NB4 (cell line): ENCODE data around the gene AFF2.
"Not testable (repeated sequence)": the region's sequence is repeated elsewhere in the genome, so short reads cannot be mapped to it uniquely, and the experiment has no call there.

Experiments used
- DNase-seq: peaks from one replicate; pipeline ENCODE4 v3.0.0; 2010; ENCODE audit warnings: low read depth
- H3K4me3 ChIP-seq: one replicate; pipeline ENCODE4 v1.5.1; 2011; ENCODE audit warnings: mild to moderate bottlenecking, low read depth, low read length, moderate library complexity
- MYC ChIP-seq: IDR thresholded peaks from 2 replicates; pipeline ENCODE4 v1.6.1; 2011; ENCODE audit warnings: low read depth, low read length
- POLR2A ChIP-seq: IDR thresholded peaks from 2 replicates; pipeline ENCODE4 v1.6.1; 2011; ENCODE audit warnings: mild to moderate bottlenecking; ENCODE audit not compliant: insufficient read length; ENCODE audit errors: extremely low read depth
- TF ChIP-seq, protein P1 (sequence below): IDR thresholded peaks from 2 replicates; pipeline ENCODE4 v1.6.1; 2011; ENCODE audit warnings: low read depth, low read length
- TF ChIP-seq, protein P2 (sequence below): IDR thresholded peaks from one replicate; pipeline ENCODE4 v1.5.1; 2012; ENCODE audit warnings: low read depth, low read length

AFF2 gene

DNA sequence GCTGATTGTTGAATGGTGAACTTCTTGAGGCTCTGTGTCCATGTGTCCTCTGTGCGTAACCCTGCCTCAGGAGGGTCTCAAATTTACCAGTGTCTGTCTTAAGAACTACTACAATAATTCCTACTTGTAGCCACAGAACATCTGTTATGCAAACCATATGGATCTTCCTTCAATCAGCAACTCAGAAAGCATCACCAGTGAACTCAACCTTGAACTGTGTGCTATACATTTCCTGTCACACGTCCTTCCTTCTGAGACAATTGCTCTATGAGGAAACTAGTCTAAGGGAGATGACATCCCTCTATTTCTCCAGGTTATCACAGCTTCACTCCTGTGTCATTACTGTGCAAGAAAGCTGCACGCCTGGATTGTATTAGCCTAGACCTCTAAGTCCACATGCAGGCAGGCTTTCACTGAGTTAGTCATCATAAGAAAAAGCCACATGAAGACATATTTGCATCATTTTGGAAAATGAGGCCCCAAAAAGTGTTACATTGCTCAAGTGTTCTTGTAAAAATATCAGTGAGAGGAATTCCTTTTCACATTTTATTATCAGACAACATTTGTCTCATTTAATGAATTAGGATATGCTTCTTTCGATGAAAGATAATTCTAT, 157.8 kb downstream of the AFF2 start:
- DNase-seq = peak; percentile 36
- no peak overlapping the region for H3K4me3 ChIP-seq
- TF ChIP-seq, protein P1, sequence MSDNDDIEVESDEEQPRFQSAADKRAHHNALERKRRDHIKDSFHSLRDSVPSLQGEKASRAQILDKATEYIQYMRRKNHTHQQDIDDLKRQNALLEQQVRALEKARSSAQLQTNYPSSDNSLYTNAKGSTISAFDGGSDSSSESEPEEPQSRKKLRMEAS = no peak
- TF ChIP-seq POLR2A (no peak), MYC (no peak)
- TF ChIP-seq, protein P2, sequence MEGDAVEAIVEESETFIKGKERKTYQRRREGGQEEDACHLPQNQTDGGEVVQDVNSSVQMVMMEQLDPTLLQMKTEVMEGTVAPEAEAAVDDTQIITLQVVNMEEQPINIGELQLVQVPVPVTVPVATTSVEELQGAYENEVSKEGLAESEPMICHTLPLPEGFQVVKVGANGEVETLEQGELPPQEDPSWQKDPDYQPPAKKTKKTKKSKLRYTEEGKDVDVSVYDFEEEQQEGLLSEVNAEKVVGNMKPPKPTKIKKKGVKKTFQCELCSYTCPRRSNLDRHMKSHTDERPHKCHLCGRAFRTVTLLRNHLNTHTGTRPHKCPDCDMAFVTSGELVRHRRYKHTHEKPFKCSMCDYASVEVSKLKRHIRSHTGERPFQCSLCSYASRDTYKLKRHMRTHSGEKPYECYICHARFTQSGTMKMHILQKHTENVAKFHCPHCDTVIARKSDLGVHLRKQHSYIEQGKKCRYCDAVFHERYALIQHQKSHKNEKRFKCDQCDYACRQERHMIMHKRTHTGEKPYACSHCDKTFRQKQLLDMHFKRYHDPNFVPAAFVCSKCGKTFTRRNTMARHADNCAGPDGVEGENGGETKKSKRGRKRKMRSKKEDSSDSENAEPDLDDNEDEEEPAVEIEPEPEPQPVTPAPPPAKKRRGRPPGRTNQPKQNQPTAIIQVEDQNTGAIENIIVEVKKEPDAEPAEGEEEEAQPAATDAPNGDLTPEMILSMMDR = no peak

DNA sequence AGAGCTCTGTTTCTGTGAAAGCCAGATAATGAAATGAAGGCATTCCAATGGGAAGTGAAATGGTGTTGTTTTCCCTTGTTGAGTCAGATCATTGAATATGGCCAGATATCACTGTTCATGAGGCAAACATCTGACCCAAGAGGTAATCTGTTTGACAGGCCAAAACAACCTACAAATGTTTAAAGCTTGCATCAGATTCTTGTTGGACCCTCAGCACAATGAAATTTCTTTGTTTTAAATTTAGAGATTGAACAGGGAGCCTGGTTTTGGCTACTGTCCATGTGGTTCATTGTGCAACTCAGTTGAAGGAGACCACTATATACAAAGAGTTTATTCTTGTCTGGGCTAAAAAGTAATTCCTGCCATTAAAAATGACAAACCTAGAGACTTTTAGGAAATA, 159.1 kb downstream of the AFF2 start:
- H3K4me3 ChIP-seq = no peak overlapping the region
- TF ChIP-seq, protein P1 = no peak
- TF ChIP-seq, protein P2 = no peak
- TF ChIP-seq POLR2A (no peak), MYC (no peak)
- no peak for DNase-seq

DNA sequence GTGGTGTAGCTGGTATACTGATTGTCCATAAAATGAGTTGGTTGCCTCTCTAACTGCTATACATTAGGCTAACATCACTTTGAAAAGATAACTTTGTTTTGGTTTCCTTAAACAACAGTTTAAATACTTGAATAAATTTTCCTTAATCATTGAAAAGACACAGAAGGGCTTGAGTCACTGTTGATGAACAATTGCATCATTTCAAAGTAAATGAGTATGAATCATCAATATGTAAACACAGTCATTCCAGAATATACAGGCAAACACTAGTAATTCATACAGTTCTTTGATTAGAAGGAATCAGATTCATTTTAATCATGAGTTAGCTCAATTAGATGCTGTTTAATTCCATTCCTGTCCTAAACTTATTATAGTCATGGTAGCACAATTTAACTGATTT, 160.6 kb downstream of the AFF2 start:
- no peak for DNase-seq
- TF ChIP-seq POLR2A (no peak), MYC (no peak)
- TF ChIP-seq, protein P1 = no peak
- TF ChIP-seq, protein P2 = no peak
- H3K4me3 ChIP-seq = no peak overlapping the region

DNA sequence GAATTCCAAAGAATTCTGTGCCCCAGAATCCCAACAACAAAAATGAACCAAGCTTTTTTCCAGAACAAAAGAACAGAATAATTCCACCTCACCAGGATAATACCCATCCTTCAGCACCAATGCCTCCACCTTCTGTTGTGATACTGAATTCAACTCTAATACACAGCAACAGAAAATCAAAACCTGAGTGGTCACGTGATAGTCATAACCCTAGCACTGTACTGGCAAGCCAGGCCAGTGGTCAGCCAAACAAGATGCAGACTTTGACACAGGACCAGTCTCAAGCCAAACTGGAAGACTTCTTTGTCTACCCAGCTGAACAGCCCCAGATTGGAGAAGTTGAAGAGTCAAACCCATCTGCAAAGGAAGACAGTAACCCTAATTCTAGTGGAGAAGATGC, 161.6 kb downstream of the AFF2 start:
- H3K4me3 ChIP-seq = no peak overlapping the region
- no peak for DNase-seq
- TF ChIP-seq, protein P2 = no peak
- TF ChIP-seq, protein P1 = no peak
- TF ChIP-seq MYC = no peak
- no peak for TF ChIP-seq POLR2A

DNA sequence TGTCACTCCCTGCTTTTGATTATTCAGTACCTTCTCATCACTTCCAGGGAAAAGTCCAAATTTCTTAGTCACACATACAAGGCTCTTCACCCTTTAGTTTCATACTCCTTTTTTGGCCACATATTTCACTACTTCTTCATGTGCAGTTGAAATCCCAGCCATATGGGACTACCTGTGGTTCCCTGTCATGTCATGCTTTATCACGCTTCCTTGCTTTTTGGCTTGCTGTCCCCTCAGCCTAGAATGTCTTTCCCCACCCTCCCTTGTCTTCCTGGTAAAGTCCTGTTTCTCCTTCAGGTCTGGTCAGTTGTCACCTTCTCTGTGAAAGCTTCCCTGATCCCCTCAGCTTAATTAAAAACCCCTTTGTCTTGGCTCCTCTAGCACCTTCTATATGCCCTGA, 163.8 kb downstream of the AFF2 start:
- TF ChIP-seq, protein P1 = no peak
- no peak for TF ChIP-seq MYC
- TF ChIP-seq, protein P2 = no peak
- no peak for TF ChIP-seq POLR2A
- H3K4me3 ChIP-seq = no peak overlapping the region
- no peak for DNase-seq

DNA sequence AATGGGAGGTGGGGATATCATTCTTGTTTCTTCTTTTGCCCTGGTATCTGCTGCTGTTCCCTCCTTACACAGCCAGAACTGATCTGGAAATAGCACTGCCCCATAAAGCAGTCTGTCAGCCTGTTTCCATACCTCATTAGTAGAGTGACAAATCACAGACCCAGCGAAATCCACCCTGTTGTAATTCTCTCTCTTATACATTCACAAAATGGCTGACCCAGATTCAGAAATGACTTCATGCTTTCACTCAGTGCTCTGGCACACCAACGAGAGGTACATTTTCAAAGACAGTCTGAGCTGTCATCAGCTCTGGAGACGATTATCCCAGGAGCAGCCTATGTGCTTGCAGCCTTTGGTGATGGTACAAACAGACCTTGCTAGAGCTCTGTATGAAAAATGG, 164.6 kb downstream of the AFF2 start:
- TF ChIP-seq, protein P1 = no peak
- TF ChIP-seq POLR2A (no peak), MYC (no peak)
- TF ChIP-seq, protein P2 = no peak
- H3K4me3 ChIP-seq = no peak overlapping the region
- DNase-seq = no peak

DNA sequence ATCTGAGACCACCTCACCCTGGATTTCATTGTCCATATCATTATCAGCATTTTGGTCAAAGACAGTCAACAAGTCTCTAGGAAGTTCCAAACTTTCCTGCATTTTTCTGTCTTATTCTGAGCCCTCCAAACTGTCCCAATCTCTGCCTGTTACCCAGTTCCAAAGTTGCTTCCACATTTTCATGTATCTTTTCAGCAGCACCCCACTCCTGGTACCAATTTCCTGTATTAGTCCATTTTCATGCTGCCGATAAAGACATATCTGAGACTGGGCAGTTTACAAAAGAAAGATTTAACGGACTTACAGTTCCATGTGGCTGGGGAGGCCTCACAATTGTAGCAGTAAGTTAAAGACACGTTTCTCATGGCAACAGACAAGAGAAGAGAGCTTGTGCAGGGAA, 168.8 kb downstream of the AFF2 start:
- H3K4me3 ChIP-seq, DNase-seq: not testable (repeated sequence)
